ENCODE measurements around the gene BANF1. TPM values are rescaled to one million over a fixed set of nuclear protein-coding genes. Genes with fewer than 3 reads are reported as not detected.
A peak's percentile ranks its signal among the peaks of the same experiment; 100 is the strongest.

Gene BANF1
- total and polyA plus RNA-seq, 9 of the 15 experiments (the other 6 are each of a cell fraction or from before 2014, with no cell fraction given) = 108 to 651 (median 263) TPM

DNA sequence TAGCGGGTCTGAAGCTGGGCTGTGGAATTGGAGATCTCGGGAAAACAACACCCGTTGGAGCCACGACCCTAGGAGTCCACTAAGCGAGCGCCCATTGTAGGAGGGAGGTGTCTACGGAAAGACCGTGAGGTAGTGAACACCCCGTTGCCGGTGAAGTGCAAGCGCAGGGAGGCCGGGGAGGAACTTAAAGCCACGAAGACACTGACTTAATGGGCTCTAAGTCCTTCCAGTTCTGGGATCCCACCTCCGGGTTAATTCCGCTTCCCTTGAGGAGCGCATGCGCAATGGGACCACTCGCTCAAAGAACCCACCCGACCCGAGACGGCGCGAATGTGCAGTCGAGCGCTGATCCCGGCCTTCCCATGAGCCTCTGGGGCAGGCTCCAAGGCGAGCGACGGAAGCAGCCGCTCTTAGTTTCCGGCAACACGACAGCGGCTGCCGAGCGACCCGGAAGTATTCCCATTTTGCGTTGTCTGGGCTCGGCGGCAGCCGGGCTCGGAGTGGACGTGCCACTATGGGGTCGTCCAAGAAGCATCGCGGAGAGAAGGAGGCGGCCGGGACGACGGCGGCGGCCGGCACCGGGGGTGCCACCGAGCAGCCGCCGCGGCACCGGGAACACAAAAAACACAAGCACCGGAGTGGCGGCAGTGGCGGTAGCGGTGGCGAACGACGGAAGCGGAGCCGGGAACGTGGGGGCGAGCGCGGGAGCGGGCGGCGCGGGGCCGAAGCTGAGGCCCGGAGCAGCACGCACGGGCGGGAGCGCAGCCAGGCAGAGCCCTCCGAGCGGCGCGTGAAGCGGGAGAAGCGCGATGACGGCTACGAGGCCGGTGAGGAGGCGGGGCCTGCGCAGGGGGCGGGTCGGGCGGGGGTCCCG, 40.8 kb upstream of the BANF1 start, which contains the start of gene SART1 (continued):
- TF ChIP-seq ZNF764 (CRISPR knock-in tag; IDR thresholded peaks at IDR 0.05; ENCODE audit: low read depth) = no peak
- TF ChIP-seq ARNT (IDR thresholded peaks at IDR 0.05) = peak in 1 of 2 experiments; percentile 54; a peak in 1 of 4 replicates
- TF ChIP-seq YBX1 (IDR thresholded peaks at IDR 0.05) = no peak
- no peak for TF ChIP-seq ZNF77 (CRISPR knock-in tag; IDR thresholded peaks at IDR 0.05)
- no peak for TF ChIP-seq NFXL1 (CRISPR knock-in tag; IDR thresholded peaks at IDR 0.05)
- TF ChIP-seq PCBP2 (IDR thresholded peaks at IDR 0.05; ENCODE audit: low read depth, low read length, poor library complexity, severe bottlenecking) = no peak
- no peak for TF ChIP-seq ZNF174 (CRISPR knock-in tag; IDR thresholded peaks at IDR 0.05)
- TF ChIP-seq STAT5A (IDR thresholded peaks at IDR 0.05; ENCODE audit: borderline replicate concordance, low read length) = no peak
- TF ChIP-seq, protein P1, sequence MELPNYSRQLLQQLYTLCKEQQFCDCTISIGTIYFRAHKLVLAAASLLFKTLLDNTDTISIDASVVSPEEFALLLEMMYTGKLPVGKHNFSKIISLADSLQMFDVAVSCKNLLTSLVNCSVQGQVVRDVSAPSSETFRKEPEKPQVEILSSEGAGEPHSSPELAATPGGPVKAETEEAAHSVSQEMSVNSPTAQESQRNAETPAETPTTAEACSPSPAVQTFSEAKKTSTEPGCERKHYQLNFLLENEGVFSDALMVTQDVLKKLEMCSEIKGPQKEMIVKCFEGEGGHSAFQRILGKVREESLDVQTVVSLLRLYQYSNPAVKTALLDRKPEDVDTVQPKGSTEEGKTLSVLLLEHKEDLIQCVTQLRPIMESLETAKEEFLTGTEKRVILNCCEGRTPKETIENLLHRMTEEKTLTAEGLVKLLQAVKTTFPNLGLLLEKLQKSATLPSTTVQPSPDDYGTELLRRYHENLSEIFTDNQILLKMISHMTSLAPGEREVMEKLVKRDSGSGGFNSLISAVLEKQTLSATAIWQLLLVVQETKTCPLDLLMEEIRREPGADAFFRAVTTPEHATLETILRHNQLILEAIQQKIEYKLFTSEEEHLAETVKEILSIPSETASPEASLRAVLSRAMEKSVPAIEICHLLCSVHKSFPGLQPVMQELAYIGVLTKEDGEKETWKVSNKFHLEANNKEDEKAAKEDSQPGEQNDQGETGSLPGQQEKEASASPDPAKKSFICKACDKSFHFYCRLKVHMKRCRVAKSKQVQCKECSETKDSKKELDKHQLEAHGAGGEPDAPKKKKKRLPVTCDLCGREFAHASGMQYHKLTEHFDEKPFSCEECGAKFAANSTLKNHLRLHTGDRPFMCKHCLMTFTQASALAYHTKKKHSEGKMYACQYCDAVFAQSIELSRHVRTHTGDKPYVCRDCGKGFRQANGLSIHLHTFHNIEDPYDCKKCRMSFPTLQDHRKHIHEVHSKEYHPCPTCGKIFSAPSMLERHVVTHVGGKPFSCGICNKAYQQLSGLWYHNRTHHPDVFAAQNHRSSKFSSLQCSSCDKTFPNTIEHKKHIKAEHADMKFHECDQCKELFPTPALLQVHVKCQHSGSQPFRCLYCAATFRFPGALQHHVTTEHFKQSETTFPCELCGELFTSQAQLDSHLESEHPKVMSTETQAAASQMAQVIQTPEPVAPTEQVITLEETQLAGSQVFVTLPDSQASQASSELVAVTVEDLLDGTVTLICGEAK (IDR thresholded peaks at IDR 0.05) = peak; percentile 98
- TF ChIP-seq, protein P1 (CRISPR knock-in tag; IDR thresholded peaks at IDR 0.05) = no peak
- TF ChIP-seq, protein P2, sequence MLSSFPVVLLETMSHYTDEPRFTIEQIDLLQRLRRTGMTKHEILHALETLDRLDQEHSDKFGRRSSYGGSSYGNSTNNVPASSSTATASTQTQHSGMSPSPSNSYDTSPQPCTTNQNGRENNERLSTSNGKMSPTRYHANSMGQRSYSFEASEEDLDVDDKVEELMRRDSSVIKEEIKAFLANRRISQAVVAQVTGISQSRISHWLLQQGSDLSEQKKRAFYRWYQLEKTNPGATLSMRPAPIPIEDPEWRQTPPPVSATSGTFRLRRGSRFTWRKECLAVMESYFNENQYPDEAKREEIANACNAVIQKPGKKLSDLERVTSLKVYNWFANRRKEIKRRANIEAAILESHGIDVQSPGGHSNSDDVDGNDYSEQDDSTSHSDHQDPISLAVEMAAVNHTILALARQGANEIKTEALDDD (IDR thresholded peaks at IDR 0.05) = no peak
- TF ChIP-seq SMAD2 (IDR thresholded peaks at IDR 0.05; ENCODE audit: low read depth, low read length) = no peak
- TF ChIP-seq PPARD (CRISPR knock-in tag; IDR thresholded peaks at IDR 0.05) = no peak
- TF ChIP-seq, protein P3, sequence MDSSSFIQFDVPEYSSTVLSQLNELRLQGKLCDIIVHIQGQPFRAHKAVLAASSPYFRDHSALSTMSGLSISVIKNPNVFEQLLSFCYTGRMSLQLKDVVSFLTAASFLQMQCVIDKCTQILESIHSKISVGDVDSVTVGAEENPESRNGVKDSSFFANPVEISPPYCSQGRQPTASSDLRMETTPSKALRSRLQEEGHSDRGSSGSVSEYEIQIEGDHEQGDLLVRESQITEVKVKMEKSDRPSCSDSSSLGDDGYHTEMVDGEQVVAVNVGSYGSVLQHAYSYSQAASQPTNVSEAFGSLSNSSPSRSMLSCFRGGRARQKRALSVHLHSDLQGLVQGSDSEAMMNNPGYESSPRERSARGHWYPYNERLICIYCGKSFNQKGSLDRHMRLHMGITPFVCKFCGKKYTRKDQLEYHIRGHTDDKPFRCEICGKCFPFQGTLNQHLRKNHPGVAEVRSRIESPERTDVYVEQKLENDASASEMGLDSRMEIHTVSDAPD (CRISPR knock-in tag; IDR thresholded peaks at IDR 0.05) = no peak
- TF ChIP-seq FOS (IDR thresholded peaks at IDR 0.05; ENCODE audit: extremely low read depth, insufficient read length) = no peak
- TF ChIP-seq, protein P4, sequence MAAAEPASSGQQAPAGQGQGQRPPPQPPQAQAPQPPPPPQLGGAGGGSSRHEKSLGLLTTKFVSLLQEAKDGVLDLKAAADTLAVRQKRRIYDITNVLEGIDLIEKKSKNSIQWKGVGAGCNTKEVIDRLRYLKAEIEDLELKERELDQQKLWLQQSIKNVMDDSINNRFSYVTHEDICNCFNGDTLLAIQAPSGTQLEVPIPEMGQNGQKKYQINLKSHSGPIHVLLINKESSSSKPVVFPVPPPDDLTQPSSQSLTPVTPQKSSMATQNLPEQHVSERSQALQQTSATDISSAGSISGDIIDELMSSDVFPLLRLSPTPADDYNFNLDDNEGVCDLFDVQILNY (CRISPR knock-in tag; IDR thresholded peaks at IDR 0.05) = no peak; the same call in 1 of the 2 replicates
